Vagina (tissue), 2 donors: Measurements from ENCODE around the gene UST. TPM values are rescaled to one million over a fixed set of nuclear protein-coding genes. Genes with fewer than 3 reads are reported as not detected.

Source experiments
- DNase-seq, 2 donors: peaks; one replicate each; pipeline ENCODE4 v3.0.0-alpha.2; 2017; ENCODE audit errors: extremely low spot score in 2 of 2
- H3K27ac ChIP-seq: fragments of 200-600 bp; sonication (generic); one replicate; pipeline ENCODE4 v1.5.1; 2019
- H3K27me3 ChIP-seq: fragments of 200-600 bp; sonication (generic); one replicate; pipeline ENCODE4 v1.5.1; 2019
- H3K36me3 ChIP-seq, 2 donors: fragments of 200-600 bp; sonication (generic); one replicate each; pipeline ENCODE4 v1.5.1; 2017 to 2019
- H3K4me1 ChIP-seq: fragments of 200-600 bp; sonication (generic); one replicate; pipeline ENCODE4 v1.5.1; 2019
- H3K4me3 ChIP-seq, 2 donors: fragments of 200-600 bp; sonication (generic); 1 replicate in 1 of 2; 2 replicates in 1 of 2; pipeline ENCODE4 v1.5.1; 2016 to 2019
- H3K9me3 ChIP-seq: fragments of 200-600 bp; sonication (generic); one replicate; pipeline ENCODE4 v1.5.1; 2019
- POLR2A ChIP-seq, 2 donors: fragments of 450-650 bp; IDR thresholded peaks; one replicate each; pipeline ENCODE4 v1.6.1; 2017; ENCODE audit warnings: antibody characterized with exemption in 2 of 2, mild to moderate bottlenecking in 2 of 2, moderate library complexity in 2 of 2
- POLR2AphosphoS5 ChIP-seq, 2 donors: sonication (generic); formaldehyde crosslinking; IDR thresholded peaks; one replicate each; pipeline ENCODE4 v1.9.0; 2017; ENCODE audit warnings: antibody characterized with exemption in 2 of 2, mild to moderate bottlenecking in 2 of 2, low read depth in 1 of 2; ENCODE audit not compliant: insufficient read depth in 1 of 2
- intact Hi-C: fragments of 100-400 bp; cut with DNase I; formaldehyde crosslinking; loops from one replicate; pipeline ENCODE4 v1.15.1; 2023
- total RNA-seq: library from RNA; depleted of rRNA; stranded (reverse); fragments of >200 nt; gene quantifications from one replicate; pipeline ENCODE4 v1.2.3, GENCODE V29; 2016
- TF ChIP-seq, protein P1 (sequence below), 3 experiments: fragments of 450-650 bp in 2 of 3; fragments of 200-600 bp in 1 of 3; sonication (generic) in 1 of 3; IDR thresholded peaks; one replicate each; pipeline ENCODE4 v1.5.1; 2017 to 2019; ENCODE audit warnings: antibody characterized with exemption in 3 of 3, mild to moderate bottlenecking in 2 of 3, moderate library complexity in 2 of 3

UST gene
- total RNA-seq, 1 donor from 2014 or later = 14.2 TPM

DNA sequence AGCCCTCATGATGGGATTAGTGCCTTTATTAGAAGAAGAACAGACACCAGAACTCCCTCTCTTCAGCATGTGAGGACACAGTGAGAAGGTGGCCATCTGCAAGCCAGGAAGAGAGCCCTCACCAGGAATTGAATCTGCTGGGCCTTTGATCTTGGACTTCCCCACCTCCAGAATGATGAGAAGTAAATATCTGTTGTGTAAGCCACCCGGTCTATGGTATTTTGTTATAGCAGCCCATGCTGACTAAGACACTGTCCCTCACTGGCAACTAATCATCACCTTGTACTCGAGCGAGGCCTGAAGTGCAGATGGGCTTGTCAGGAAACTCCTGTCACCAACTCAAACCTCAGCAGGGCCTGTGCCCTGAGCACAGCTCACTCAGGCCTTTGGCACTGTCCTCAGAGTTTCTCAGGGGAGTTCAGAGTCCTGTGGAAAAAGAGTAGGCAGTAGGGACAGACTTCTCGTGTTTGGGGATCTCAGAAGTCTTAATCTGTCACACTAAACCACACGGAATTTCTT, 62.0 kb downstream of the UST start:
- H3K36me3 ChIP-seq = no peaks in the 10 kb centered on the region
- no peak overlapping the region for H3K27ac ChIP-seq
- TF ChIP-seq POLR2AphosphoS5 (IDR thresholded peaks at IDR 0.05; ENCODE audit: insufficient read depth in 1 of 2, low read depth in 1 of 2) (no peak), POLR2A (IDR thresholded peaks at IDR 0.05) (no peak)
- TF ChIP-seq, protein P1, sequence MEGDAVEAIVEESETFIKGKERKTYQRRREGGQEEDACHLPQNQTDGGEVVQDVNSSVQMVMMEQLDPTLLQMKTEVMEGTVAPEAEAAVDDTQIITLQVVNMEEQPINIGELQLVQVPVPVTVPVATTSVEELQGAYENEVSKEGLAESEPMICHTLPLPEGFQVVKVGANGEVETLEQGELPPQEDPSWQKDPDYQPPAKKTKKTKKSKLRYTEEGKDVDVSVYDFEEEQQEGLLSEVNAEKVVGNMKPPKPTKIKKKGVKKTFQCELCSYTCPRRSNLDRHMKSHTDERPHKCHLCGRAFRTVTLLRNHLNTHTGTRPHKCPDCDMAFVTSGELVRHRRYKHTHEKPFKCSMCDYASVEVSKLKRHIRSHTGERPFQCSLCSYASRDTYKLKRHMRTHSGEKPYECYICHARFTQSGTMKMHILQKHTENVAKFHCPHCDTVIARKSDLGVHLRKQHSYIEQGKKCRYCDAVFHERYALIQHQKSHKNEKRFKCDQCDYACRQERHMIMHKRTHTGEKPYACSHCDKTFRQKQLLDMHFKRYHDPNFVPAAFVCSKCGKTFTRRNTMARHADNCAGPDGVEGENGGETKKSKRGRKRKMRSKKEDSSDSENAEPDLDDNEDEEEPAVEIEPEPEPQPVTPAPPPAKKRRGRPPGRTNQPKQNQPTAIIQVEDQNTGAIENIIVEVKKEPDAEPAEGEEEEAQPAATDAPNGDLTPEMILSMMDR (IDR thresholded peaks at IDR 0.05) = no peak
- H3K27me3 ChIP-seq = no peaks in the 10 kb centered on the region
- no peak overlapping the region for H3K4me3 ChIP-seq
- intact Hi-C loops = no loop called here
- no peaks in the 10 kb centered on the region for H3K9me3 ChIP-seq
- peaks cover 28% of the 10 kb centered on the region for H3K4me1 ChIP-seq
- DNase-seq = no peak

DNA sequence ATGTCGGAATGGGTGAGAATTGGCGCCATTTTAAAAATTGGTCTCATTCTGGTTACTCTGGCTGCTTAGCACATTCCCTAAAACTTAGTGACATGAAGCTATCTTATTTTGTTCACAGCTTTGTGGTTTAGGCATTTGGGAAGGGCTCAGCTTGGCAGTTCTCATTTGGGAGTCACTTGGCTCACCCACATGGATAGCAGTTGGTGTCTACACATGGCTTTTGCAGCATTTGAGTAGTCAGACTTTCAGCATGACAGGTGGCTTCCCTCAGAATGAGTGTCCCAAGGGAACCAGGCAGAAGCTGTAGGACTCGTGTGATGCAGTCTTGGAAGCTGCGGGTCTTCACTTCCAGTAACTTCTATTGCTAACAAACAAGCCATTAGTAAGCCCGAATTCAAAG, 64.6 kb downstream of the UST start:
- H3K4me1 ChIP-seq = peaks cover 13% of the 10 kb centered on the region
- DNase-seq = no peak
- no peak overlapping the region for H3K4me3 ChIP-seq
- no peaks in the 10 kb centered on the region for H3K9me3 ChIP-seq
- TF ChIP-seq, protein P1 (IDR thresholded peaks at IDR 0.05) = no peak
- TF ChIP-seq POLR2AphosphoS5 (IDR thresholded peaks at IDR 0.05; ENCODE audit: insufficient read depth in 1 of 2, low read depth in 1 of 2) (no peak), POLR2A (IDR thresholded peaks at IDR 0.05) (no peak)
- H3K27me3 ChIP-seq = no peaks in the 10 kb centered on the region
- no peaks in the 10 kb centered on the region for H3K36me3 ChIP-seq
- no peak overlapping the region for H3K27ac ChIP-seq
- intact Hi-C loops = no loop called here

DNA sequence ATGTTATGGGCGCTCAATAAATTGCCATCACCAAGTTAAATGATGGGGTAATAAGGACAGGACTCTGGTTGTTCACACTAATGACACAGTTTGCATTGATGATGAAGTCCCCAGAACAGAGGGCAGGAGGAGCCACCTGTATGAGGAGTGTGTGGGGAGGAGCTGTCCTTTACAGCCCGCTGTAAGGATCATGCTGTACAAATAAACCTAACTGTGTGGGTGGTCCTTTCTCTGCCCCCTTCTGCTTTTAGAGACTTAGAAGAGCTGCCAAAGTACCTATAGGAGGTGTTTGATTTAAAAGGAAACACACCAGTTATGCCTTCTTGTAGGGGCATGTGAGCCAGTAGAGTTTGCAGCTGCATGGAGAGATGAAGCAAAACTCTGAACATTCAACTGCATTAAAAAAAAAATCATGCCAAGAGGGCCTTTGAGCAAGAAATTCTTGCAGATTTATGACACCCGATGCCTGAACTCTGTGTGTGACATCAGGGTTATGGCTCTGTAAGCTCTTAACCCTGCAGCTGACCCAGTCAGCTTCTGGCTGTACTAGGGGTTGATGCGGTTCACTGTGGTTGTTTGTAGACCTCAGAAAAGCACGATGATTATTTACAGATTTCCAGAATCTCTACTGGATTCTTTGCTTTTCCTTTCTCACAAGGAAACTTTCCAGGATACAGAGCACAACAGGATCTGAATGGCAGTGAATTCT, 67.4 kb downstream of the UST start:
- Histone ChIP-seq H3K27ac (no peak overlapping the region), H3K4me1 (peaks cover 25% of the 10 kb centered on the region), H3K27me3 (no peaks in the 10 kb centered on the region), H3K9me3 (no peaks in the 10 kb centered on the region), H3K36me3 (no peaks in the 10 kb centered on the region), H3K4me3 (no peak overlapping the region)
- intact Hi-C loops = no loop called here
- no peak for DNase-seq
- TF ChIP-seq, protein P1 (IDR thresholded peaks at IDR 0.05) = no peak
- TF ChIP-seq POLR2A (IDR thresholded peaks at IDR 0.05) (no peak), POLR2AphosphoS5 (IDR thresholded peaks at IDR 0.05; ENCODE audit: insufficient read depth in 1 of 2, low read depth in 1 of 2) (no peak)

DNA sequence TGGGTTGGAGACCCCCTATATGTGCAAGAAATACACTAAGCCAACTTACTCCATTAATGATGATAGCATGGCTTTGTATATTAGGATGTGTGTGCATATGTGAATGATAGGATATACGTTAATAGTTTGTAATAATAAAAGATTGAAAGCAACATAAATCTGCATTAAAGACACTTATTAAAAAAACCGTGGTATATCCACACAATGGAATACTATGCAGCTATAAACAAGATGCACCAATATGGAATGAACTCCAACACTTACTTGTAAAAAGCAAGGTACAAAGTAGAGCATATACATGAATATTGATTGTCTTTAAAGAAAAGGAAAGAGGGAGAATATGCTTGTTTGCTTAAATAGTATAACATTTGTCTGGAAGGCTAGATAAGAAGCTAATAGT, 68.0 kb downstream of the UST start:
- Histone ChIP-seq H3K36me3 (no peaks in the 10 kb centered on the region), H3K27me3 (no peaks in the 10 kb centered on the region), H3K9me3 (no peaks in the 10 kb centered on the region), H3K4me1 (peaks cover 25% of the 10 kb centered on the region), H3K4me3 (no peak overlapping the region), H3K27ac (no peak overlapping the region)
- DNase-seq = no peak
- TF ChIP-seq POLR2A (IDR thresholded peaks at IDR 0.05) (no peak), POLR2AphosphoS5 (IDR thresholded peaks at IDR 0.05; ENCODE audit: insufficient read depth in 1 of 2, low read depth in 1 of 2) (no peak)
- TF ChIP-seq, protein P1 (IDR thresholded peaks at IDR 0.05) = no peak
- intact Hi-C loops = no loop called here

DNA sequence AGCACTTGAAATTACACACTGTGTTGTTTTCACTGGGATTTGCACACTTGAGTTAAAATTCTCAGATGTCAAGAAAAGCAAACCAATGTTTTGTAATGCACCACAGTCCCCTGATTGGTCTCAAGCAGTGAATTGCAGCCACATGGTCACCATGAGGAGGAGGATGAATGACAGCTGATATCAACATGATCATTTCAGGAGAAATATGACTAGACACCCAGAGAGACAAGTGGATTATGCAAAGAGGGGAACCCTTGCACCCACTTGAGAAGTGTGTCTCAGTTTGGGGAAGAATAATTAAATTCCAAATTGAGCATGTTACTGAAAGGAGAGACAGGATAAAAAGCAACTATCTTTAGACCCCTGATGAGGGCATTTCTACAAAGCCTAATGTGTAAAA, 69.3 kb downstream of the UST start:
- Histone ChIP-seq H3K4me3 (no peak overlapping the region), H3K36me3 (no peaks in the 10 kb centered on the region), H3K9me3 (no peaks in the 10 kb centered on the region), H3K27ac (no peak overlapping the region), H3K4me1 (peaks cover 25% of the 10 kb centered on the region), H3K27me3 (no peaks in the 10 kb centered on the region)
- TF ChIP-seq POLR2AphosphoS5 (IDR thresholded peaks at IDR 0.05; ENCODE audit: insufficient read depth in 1 of 2, low read depth in 1 of 2) (no peak), POLR2A (IDR thresholded peaks at IDR 0.05) (no peak)
- TF ChIP-seq, protein P1 (IDR thresholded peaks at IDR 0.05) = no peak
- intact Hi-C loops = no loop called here
- no peak for DNase-seq
